ENCODE data around the gene CRIP1.

DNA sequence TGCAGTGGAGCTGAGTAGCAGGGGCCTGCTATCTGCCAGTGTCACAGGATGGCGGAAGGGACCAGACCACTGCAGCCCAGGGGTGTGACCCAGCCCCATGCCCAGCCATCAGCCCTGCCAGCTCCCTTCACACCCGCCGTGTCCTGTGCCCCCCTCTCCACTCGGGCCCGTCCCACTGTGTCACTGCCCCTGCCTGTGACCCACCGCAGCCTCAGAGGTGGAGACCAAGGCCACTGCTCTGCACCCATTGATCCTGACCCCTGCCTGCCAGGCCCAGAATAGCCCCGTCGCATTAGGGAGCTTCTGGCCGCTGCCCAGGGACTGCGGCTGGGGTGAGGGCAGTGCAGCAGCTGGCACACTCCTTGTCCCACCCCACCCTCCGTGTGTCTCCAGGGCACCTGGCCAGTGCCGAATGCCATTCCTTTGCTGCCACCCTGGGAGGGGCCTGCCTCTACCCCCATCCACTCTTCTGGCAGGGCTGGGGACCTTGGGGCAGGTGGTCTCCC is 14.1 kb upstream of the CRIP1 start:
- TF ChIP-seq JUN (IDR thresholded peaks at IDR 0.05; ENCODE audit: borderline replicate concordance, insufficient read depth, insufficient read length, low read depth) (no peak), POLR2A (IDR thresholded peaks at IDR 0.05; ENCODE audit: low read depth, low read length) (no peak), POLR2AphosphoS5 (IDR thresholded peaks at IDR 0.05; ENCODE audit: insufficient read depth, low read depth, low read length) (no peak), EZH2 (IDR thresholded peaks at IDR 0.05; ENCODE audit: borderline replicate concordance, low read depth, low read length, severe bottlenecking) (no peak)
- TF ChIP-seq, protein P1, sequence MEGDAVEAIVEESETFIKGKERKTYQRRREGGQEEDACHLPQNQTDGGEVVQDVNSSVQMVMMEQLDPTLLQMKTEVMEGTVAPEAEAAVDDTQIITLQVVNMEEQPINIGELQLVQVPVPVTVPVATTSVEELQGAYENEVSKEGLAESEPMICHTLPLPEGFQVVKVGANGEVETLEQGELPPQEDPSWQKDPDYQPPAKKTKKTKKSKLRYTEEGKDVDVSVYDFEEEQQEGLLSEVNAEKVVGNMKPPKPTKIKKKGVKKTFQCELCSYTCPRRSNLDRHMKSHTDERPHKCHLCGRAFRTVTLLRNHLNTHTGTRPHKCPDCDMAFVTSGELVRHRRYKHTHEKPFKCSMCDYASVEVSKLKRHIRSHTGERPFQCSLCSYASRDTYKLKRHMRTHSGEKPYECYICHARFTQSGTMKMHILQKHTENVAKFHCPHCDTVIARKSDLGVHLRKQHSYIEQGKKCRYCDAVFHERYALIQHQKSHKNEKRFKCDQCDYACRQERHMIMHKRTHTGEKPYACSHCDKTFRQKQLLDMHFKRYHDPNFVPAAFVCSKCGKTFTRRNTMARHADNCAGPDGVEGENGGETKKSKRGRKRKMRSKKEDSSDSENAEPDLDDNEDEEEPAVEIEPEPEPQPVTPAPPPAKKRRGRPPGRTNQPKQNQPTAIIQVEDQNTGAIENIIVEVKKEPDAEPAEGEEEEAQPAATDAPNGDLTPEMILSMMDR (IDR thresholded peaks at IDR 0.05; ENCODE audit: extremely low read depth in 1 of 2, insufficient read depth in 1 of 2, low read depth in 1 of 2, low read length in 2 of 2): no peak

All from endothelial cell of umbilical vein (primary cell).